Neuronal stem cell (in vitro differentiated cells): Measurements from ENCODE around the gene CNTNAP2.

Experiments
- DNase-seq: peaks from one replicate; pipeline ENCODE4 v3.0.0-alpha.2; 2013; ENCODE audit warnings: low spot score
- H2AFZ ChIP-seq: one replicate; pipeline ENCODE4 v1.6.1; 2013; ENCODE audit warnings: mild to moderate bottlenecking, low read length, inconsistent platforms
- H2AK5ac ChIP-seq: 2 replicates; pipeline ENCODE4 v1.6.1; 2013; ENCODE audit warnings: low read depth, mild to moderate bottlenecking, inconsistent platforms, low read length, moderate library complexity, mixed read lengths
- H2BK120ac ChIP-seq: 2 replicates; pipeline ENCODE4 v1.6.1; 2013; ENCODE audit warnings: low read depth, mild to moderate bottlenecking, inconsistent platforms, low read length, moderate library complexity, mixed read lengths
- H2BK12ac ChIP-seq: one replicate; pipeline ENCODE4 v1.6.1; 2013; ENCODE audit warnings: low read length, inconsistent platforms
- H2BK15ac ChIP-seq: 2 replicates; pipeline ENCODE4 v1.6.1; 2013; ENCODE audit warnings: mild to moderate bottlenecking, low read length, inconsistent platforms, mixed read lengths
- H2BK5ac ChIP-seq: one replicate; pipeline ENCODE4 v1.6.1; 2013; ENCODE audit warnings: inconsistent platforms, mild to moderate bottlenecking, low read length, moderate library complexity
- H3K14ac ChIP-seq: one replicate; pipeline ENCODE4 v1.6.1; 2013; ENCODE audit warnings: low read length, inconsistent platforms
- H3K18ac ChIP-seq: 2 replicates; pipeline ENCODE4 v1.6.1; 2013; ENCODE audit warnings: low read length, inconsistent platforms
- H3K23ac ChIP-seq: 2 replicates; pipeline ENCODE4 v1.6.1; 2013; ENCODE audit warnings: low read depth, mild to moderate bottlenecking, mixed read lengths, low read length, inconsistent platforms; ENCODE audit not compliant: poor library complexity
- H3K27ac ChIP-seq: replicated peaks from 3 replicates; pipeline ENCODE4 v1.5.1; 2013; ENCODE audit warnings: low read length, inconsistent platforms
- H3K27me3 ChIP-seq, 3 experiments: 2 replicates each; pipeline ENCODE4 v1.6.1; 2013; ENCODE audit warnings: low read length in 3 of 3, mild to moderate bottlenecking in 2 of 3, inconsistent platforms in 1 of 3, low read depth in 1 of 3, mixed read lengths in 1 of 3, moderate library complexity in 1 of 3; ENCODE audit not compliant: control insufficient read depth in 3 of 3, insufficient read depth in 3 of 3
- H3K36me3 ChIP-seq, 2 donors: replicated peaks in 1 of 2; 2 replicates each; pipeline ENCODE4 v1.6.1; 2013; ENCODE audit warnings: low read length in 2 of 2; ENCODE audit not compliant: control insufficient read depth in 2 of 2, insufficient read depth in 2 of 2
- H3K4ac ChIP-seq: 2 replicates; pipeline ENCODE4 v1.6.1; 2013; ENCODE audit warnings: inconsistent platforms, mild to moderate bottlenecking, low read length, moderate library complexity
- H3K4me1 ChIP-seq, 2 donors: 1 replicate in 1 of 2; 2 replicates in 1 of 2; pipeline ENCODE4 v1.6.1; 2013; ENCODE audit warnings: low read length in 2 of 2, low read depth in 1 of 2; ENCODE audit not compliant: control insufficient read depth in 2 of 2, insufficient read depth in 1 of 2
- H3K4me2 ChIP-seq: one replicate; pipeline ENCODE4 v1.6.1; 2013; ENCODE audit warnings: mild to moderate bottlenecking, low read length, inconsistent platforms; ENCODE audit not compliant: insufficient read depth, poor library complexity, severe bottlenecking
- H3K4me3 ChIP-seq, 2 donors: 2 replicates each; pipeline ENCODE4 v1.5.1; 2013; ENCODE audit warnings: low read length in 2 of 2, mild to moderate bottlenecking in 2 of 2, inconsistent platforms in 1 of 2, moderate library complexity in 1 of 2
- H3K79me1 ChIP-seq: one replicate; pipeline ENCODE4 v1.6.1; 2013; ENCODE audit warnings: low read depth, mild to moderate bottlenecking, inconsistent platforms, low read length, moderate library complexity
- H3K9ac ChIP-seq: one replicate; pipeline ENCODE4 v1.6.1; 2013; ENCODE audit warnings: mild to moderate bottlenecking, low read depth, low read length, inconsistent platforms; ENCODE audit not compliant: poor library complexity
- H3K9me3 ChIP-seq, 2 donors: replicated peaks in 1 of 2; 2 replicates each; pipeline versions ENCODE3 to v1.6.1; 2013; ENCODE audit warnings: low read length in 2 of 2, mild to moderate bottlenecking in 2 of 2, inconsistent platforms in 1 of 2, low read depth in 1 of 2, mixed read lengths in 1 of 2, moderate library complexity in 1 of 2; ENCODE audit not compliant: control insufficient read depth in 2 of 2, insufficient read depth in 1 of 2
- H4K8ac ChIP-seq: one replicate; pipeline ENCODE4 v1.6.1; 2013; ENCODE audit warnings: low read depth, mild to moderate bottlenecking, inconsistent platforms, low read length, moderate library complexity
- H4K91ac ChIP-seq: one replicate; pipeline ENCODE4 v1.6.1; 2013; ENCODE audit warnings: low read length, low read depth, mild to moderate bottlenecking, inconsistent platforms; ENCODE audit not compliant: poor library complexity
- WGBS, 2 donors: extraction: QIAGEN DNeasy Blood & Tissue Kit; methylation state at CpG; one replicate each; pipeline ENCODE4 v1.1.7; 2013; ENCODE audit warnings: missing lambda C conversion rate in 2 of 2, mixed read lengths in 1 of 2; ENCODE audit not compliant: insufficient read length in 2 of 2, insufficient replicate concordance in 1 of 2; ENCODE audit errors: extremely low coverage in 2 of 2; 5-methylcytosine and 5-hydroxymethylcytosine counted together

The CNTNAP2 gene

GRCh38 chr7:146741911-146742310 is 625.3 kb downstream of the CNTNAP2 start:
- DNase-seq: no peak
- no peaks in the 10 kb centered on the region for H3K36me3 ChIP-seq

GRCh38 chr7:146754385-146754784 is 637.8 kb downstream of the CNTNAP2 start:
- no peak overlapping the region for H3K9ac ChIP-seq
- no peak overlapping the region for H3K4ac ChIP-seq
- H3K23ac ChIP-seq: no peak overlapping the region
- H4K8ac ChIP-seq: no peak overlapping the region
- no peak overlapping the region for H3K4me3 ChIP-seq
- DNase-seq: no peak
- H3K14ac ChIP-seq: no peak overlapping the region
- no peaks in the 10 kb centered on the region for H3K9me3 ChIP-seq
- no peak overlapping the region for H2BK15ac ChIP-seq
- H3K18ac ChIP-seq: no peak overlapping the region
- H3K36me3 ChIP-seq: no peaks in the 10 kb centered on the region
- no peak overlapping the region for H4K91ac ChIP-seq
- H3K79me1 ChIP-seq: no peaks in the 10 kb centered on the region
- no peak overlapping the region for H2AK5ac ChIP-seq
- H2BK5ac ChIP-seq: no peak overlapping the region
- H3K27ac ChIP-seq: no peak overlapping the region
- H3K4me1 ChIP-seq: no peaks in the 10 kb centered on the region
- H2BK12ac ChIP-seq: no peak overlapping the region
- no CpG with 5 or more reads among the region's 1 CpG for WGBS, 2 donors
- H2AFZ ChIP-seq: no peak overlapping the region
- H3K4me2 ChIP-seq: no peak overlapping the region
- no peaks in the 10 kb centered on the region for H3K27me3 ChIP-seq
- H2BK120ac ChIP-seq: no peak overlapping the region

More at GRCh38 chr7:146741911-146742310, 625.3 kb downstream of the CNTNAP2 start:
- Histone ChIP-seq H4K8ac (no peak overlapping the region), H3K18ac (no peak overlapping the region), H2BK120ac (no peak overlapping the region), H3K4ac (no peak overlapping the region), H2BK12ac (no peak overlapping the region), H3K14ac (no peak overlapping the region), H3K27me3 (no peaks in the 10 kb centered on the region), H3K23ac (no peak overlapping the region), H2AK5ac (no peak overlapping the region), H3K9me3 (peaks cover 0 to 3% of the 10 kb centered on the region in 2 donors), H3K27ac (no peak overlapping the region), H3K4me3 (no peak overlapping the region), H2BK5ac (no peak overlapping the region), H3K9ac (no peak overlapping the region), H2AFZ (no peak overlapping the region), H3K4me2 (no peak overlapping the region), H2BK15ac (no peak overlapping the region), H3K79me1 (no peaks in the 10 kb centered on the region), H4K91ac (no peak overlapping the region), H3K4me1 (no peaks in the 10 kb centered on the region)

- Histone ChIP-seq H3K4me1 (no peaks in the 10 kb centered on the region), H2BK12ac (no peak overlapping the region), H2BK5ac (no peak overlapping the region), H2BK120ac (no peak overlapping the region), H3K18ac (no peak overlapping the region), H2BK15ac (no peak overlapping the region), H4K91ac (no peak overlapping the region), H3K79me1 (no peaks in the 10 kb centered on the region), H3K23ac (no peak overlapping the region), H3K4me3 (no peak overlapping the region), H2AFZ (no peak overlapping the region), H3K27me3 (no peaks in the 10 kb centered on the region), H3K9me3 (no peaks in the 10 kb centered on the region), H3K4ac (no peak overlapping the region), H4K8ac (no peak overlapping the region), H3K36me3 (no peaks in the 10 kb centered on the region), H3K14ac (no peak overlapping the region), H3K27ac (no peak overlapping the region), H3K9ac (no peak overlapping the region), H3K4me2 (no peak overlapping the region), H2AK5ac (no peak overlapping the region)
- no CpG with 5 or more reads among the region's 2 CpGs for WGBS, 2 donors
- no peak for DNase-seq
These were observed 639.0 kb downstream of the CNTNAP2 start for GRCh38 chr7:146755585-146755984.

DNA sequence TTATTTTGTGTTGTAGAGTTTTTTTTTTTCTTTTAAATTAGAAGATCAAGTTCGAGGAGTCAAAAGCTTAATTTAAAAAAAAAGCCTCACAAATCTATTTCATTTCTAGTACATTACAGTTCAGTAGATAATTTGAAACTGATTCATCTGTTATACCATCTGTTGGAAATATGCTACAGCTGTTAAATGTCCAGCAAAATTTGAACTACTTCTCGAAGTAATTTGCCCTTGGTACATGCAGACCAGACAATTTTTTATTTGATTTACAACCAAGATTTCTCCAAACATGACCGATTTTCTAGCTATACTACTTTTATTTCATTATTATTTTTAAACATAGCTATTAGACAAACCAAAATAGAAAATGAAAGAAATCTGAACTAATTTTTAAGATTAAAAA is 647.9 kb downstream of the CNTNAP2 start:
- Histone ChIP-seq H4K91ac (no peak overlapping the region), H2AFZ (no peak overlapping the region), H2BK5ac (no peak overlapping the region), H3K9me3 (no peaks in the 10 kb centered on the region), H3K18ac (no peak overlapping the region), H2BK15ac (no peak overlapping the region), H4K8ac (no peak overlapping the region), H2BK12ac (no peak overlapping the region), H3K9ac (no peak overlapping the region), H3K27ac (no peak overlapping the region), H3K4me3 (no peak overlapping the region), H3K14ac (no peak overlapping the region), H3K4ac (no peak overlapping the region), H3K4me2 (no peak overlapping the region), H3K36me3 (no peaks in the 10 kb centered on the region), H3K79me1 (no peaks in the 10 kb centered on the region), H3K23ac (no peak overlapping the region), H2AK5ac (no peak overlapping the region), H3K27me3 (no peaks in the 10 kb centered on the region), H3K4me1 (no peaks in the 10 kb centered on the region), H2BK120ac (no peak overlapping the region)
- 100% methylated on average over 1 of the region's 3 CpGs; no CpG with 5 or more reads in 1 of the 2 donors for WGBS, 2 donors
- no peak for DNase-seq
